ENCODE results near the gene CHN2.

The CHN2 gene

DNA sequence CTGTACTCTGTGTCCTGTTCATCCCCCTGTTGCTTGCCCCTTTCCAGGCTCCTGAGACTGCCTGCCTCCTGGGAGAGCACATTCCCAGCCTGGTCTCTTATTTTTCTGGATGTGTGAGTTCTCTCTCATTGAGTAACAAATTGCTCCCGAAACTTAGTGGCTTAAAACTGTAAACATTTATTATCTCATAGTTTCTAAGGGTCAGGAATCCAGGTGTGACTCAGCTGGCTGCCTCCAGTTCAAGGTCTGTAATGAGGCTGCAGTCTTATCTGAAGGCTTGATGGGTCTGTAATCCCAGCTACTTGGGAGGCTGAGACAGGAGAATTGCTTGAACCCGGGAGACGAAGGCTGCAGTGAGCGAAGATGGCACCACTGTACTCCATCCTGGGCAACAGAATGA, 315.5 kb downstream of the CHN2 start:
- no peak for DNase-seq

DNA sequence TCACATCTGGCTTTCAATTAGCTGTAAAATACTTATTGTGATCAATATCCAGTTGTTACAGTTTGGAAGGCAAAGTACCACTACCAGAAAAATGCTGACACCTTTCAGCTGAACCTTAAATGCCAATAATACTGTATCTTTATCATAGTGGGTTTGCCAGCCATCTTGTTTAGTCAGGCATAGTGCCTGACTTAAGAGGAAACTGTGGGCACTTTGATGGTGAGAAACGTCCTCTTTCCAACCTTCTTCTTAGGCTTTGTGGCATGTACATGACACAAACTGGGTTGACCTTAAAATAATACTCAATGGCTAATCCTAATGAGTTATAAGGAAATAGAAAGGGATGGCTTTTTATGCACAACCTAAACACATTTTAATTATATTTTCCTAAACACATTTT, 316.8 kb downstream of the CHN2 start:
- no peak for DNase-seq

DNA sequence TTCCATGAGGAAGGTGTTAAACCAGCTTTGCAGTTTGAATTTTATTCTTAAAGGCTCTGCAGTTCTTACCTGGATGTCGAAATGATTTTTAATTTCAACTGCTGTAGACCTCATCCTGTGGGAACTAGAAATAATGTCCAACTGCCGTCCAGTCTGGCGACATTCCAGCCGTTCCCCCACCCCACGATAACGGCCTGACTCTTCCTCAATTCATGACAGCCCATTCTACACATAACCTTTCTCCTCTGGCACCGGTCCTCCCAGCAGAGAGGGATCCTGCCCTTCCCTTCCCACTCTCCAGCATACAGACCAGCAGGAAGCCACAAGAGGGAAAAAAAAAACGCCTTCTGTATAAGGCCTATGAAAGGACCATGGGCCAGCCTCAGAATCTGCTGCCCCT, 317.3 kb downstream of the CHN2 start:
- DNase-seq = no peak

DNA sequence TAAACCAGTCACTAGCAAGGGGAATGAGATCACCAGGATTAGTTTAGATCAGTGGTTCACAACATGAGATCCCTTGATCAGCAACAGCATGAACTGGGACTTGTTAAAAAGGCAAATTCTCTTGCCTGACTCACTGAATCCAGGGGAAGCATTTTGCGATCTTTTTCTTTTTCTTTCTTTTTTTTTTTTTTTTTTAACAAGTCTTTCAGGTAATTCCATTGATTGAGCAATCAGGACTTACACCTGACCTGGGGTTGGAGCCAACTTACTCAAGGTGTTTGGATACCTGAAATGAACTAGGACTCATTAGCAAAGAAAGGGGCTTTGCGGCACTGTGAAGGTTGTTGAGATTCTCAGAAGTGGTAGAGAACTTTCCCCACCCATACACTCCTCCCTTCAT, 321.9 kb downstream of the CHN2 start:
- no peak for DNase-seq

DNA sequence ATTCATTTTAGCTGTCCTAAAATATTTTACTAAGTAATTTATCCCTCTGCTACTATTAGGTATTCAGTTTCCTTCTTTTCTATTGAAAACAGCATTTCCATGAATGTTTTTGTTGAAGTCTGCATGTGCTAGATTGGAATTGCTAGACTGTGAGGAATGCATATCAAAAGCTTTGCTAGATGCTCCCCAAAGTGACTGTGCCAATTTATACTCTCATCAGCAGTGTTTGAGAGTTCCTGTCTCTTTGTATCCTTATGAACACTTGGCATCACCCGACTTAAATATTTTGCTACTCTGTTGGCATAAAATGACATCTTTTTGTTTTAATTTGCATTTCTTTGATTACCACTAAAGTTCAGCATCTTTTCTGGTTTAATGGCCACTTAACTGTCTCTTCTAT, 324.0 kb downstream of the CHN2 start:
- no peak for DNase-seq

DNA sequence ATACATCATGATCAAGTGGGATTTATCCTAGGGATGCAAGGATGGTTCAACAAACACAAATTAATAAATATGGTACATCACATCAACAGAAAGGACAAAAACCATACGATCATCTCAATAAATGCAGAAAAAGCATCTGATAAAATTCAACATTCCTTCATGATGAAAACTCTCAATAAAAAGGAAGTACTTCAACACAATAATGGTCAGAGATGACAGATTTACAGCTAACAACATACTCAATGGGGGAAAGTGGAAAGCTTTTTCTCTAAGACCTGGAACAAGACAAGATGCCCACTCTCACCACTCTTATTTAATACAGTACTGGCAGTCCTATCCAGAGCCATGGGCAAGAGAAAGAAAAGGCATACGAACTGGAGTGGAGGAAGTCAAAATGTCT, 329.2 kb downstream of the CHN2 start:
- DNase-seq = no peak

DNA sequence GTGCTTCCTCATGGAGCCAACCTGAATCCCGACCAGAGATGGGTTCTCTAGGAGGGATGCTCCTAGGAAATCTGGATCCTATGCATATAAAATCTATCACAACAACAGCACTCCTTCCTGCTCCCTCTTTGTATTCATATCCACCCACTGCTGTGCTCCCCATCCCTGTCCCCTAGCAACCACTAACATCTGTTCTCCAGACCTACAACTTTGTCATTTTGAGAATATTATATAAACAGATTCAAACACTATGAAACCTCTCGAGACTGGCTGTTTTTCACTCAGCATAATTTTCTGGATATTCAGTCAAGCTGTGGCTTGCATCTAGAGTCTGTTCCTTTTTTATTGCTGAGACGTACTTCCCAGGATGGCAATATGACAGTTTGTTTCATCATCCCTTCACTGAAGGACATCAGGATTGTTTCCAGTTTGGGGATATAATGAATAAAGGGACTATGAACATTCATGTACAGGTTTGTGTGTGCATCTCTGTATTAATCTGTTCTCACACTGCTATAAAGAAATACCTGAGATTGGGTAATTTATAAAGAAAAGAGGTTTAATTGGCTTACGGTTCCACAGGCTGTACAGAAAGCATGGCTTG, 333.0 kb downstream of the CHN2 start:
- no peak for DNase-seq

DNA sequence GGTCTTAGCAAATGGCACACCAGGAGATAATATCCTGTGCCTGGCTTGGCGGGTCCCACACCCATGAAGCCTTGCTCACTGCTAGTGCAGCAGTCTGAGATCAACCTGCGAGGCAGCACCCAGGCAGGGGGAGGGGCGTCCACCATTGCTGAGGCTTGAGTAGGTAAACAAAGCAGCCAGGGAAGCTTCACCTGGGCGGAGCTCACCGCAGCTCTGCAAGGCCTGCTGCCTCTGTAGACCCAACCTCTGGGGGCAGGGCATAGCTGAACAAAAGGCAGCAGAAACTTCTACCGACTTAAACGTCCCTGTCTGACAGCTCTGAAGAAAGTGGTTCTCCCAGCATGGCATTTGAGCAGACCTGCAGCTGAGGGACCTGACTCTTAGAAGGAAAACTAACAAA, 334.0 kb downstream of the CHN2 start:
- DNase-seq = peak in 1 of 2 experiments; percentile 26
